Smooth muscle cell of bladder (primary cell): ENCODE data around the gene RBM26. TPM values are rescaled to one million over a fixed set of nuclear protein-coding genes. Genes with fewer than 3 reads are reported as not detected.

ENCODE experiments used
- total RNA-seq: library from RNA; depleted of rRNA; stranded (reverse); fragments of >200 nt; gene quantifications from 2 replicates; pipeline ENCODE4 v1.2.3, GENCODE V29; 2014

RBM26 gene, protein sequence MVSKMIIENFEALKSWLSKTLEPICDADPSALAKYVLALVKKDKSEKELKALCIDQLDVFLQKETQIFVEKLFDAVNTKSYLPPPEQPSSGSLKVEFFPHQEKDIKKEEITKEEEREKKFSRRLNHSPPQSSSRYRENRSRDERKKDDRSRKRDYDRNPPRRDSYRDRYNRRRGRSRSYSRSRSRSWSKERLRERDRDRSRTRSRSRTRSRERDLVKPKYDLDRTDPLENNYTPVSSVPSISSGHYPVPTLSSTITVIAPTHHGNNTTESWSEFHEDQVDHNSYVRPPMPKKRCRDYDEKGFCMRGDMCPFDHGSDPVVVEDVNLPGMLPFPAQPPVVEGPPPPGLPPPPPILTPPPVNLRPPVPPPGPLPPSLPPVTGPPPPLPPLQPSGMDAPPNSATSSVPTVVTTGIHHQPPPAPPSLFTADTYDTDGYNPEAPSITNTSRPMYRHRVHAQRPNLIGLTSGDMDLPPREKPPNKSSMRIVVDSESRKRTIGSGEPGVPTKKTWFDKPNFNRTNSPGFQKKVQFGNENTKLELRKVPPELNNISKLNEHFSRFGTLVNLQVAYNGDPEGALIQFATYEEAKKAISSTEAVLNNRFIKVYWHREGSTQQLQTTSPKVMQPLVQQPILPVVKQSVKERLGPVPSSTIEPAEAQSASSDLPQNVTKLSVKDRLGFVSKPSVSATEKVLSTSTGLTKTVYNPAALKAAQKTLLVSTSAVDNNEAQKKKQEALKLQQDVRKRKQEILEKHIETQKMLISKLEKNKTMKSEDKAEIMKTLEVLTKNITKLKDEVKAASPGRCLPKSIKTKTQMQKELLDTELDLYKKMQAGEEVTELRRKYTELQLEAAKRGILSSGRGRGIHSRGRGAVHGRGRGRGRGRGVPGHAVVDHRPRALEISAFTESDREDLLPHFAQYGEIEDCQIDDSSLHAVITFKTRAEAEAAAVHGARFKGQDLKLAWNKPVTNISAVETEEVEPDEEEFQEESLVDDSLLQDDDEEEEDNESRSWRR
- total RNA-seq: 12.8 and 13.5 TPM in 2 replicates

DNA sequence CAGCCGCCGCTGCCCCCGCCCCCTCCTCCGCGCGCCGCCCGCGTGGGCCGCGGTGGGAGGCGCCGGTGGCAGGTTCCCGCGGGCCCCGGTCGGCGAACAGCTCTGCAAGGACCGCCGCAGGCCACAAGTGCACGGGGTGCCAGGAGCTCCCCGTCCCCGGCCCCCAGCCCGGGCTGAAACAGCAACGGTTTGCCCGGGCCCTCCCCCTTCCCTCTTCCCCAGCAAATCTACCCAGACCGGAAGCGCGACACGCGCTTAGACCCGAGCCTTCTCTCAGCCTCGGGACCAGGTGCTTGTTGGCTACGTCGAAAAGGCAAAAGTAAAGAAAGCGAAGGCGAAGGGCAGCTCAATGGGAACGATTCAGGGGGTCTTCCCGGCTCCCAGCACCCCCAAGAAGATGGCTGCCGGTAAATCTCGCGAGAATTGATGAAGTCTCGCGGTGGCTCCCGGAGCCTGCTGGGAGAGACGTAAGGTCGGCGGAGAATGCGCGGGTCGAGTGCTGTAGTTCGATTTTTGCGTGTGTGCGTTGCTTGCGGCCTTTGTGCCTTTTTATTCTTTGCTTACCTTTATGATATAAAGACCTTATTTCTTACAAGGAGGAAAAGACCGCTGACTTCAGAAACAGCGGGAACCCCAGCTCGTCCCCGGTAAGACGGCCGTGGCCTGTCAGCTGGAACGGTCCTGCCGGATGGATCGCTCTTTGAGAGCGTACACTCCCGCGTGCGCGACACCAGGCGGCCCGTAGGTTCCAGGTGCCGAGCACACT lies at the start of gene RBM26:
TSS of gene RBM26 (minus strand) at position 425 of the 766 bp plus-strand sequence. CDS start 481 bp downstream, outside the sequence.

Other genes starting within 250 kb of the RBM26 start
- gene NDFIP2, start 74.9 kb upstream of the RBM26 start, total RNA-seq: 37.5 and 38.6 TPM in 2 replicates